Smooth muscle cell of the brain vasculature (primary cell): ENCODE data around the gene CBLB.
A peak's percentile ranks its signal among the peaks of the same experiment; 100 is the strongest.
"Not testable (repeated sequence)": the region's sequence is repeated elsewhere in the genome, so short reads cannot be mapped to it uniquely, and the experiment has no call there.

Experiments
- DNase-seq: peaks from one replicate; pipeline ENCODE4 v3.0.0-alpha.2; 2012; ENCODE audit warnings: low read depth, low spot score

The CBLB gene

GRCh38 chr3:105755121-105755886, 113.5 kb downstream of the CBLB start:
- DNase-seq: no peak

DNA sequence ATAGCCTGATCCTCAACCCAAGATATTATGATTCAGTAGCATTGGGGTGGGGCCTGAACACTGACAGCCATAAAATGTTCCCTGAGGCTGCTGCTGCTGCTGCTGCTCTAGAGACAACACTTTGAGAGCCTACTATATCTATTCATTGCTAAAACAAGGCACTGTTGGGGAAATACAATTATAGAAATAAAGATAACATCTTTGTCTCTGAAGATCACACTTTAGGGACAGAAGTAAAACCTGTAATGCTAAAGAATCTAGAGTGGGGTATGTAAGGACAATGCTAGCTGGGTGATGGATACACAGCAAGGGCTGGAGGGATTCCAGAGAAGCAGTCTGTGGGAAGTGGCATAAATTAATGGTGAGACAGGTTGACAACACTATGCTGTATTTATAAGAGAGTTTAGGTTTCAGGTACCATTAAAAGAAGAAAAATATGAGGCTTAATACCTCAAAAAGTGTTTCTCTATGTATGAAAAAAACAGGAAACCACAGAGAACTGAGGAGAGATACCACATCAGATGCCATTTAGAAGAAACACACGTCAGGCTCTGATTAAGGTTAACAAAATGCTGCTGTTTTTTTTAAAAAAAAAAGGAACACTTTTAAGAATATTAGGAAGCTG, 115.9 kb downstream of the CBLB start:
- no peak for DNase-seq

- DNase-seq: no peak
Observed at GRCh38 chr3:105747696-105748095, 121.1 kb downstream of the CBLB start.

DNA sequence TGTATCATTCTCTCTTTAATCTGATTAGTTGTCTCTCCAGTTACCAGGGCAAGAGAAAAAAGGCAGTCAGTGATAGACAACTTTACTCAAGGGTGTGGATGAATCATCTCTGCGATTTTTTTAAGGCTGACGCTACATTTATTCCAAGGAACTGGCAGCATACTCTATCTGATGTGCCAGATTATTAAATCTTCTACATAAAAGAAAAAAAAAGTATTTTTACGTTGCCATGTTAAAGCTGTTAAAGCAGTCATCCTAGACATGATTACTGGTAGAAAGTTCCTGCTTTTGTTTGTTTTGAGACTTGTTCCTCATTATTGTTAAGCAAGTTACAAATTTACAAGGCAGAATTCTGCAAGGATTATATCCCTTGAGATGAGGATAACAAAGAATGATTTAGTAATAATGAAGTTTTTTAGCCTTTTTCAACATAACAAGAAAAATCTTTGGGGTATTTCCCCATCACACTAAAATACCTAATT, 121.7 kb downstream of the CBLB start:
- DNase-seq: no peak

- no peak for DNase-seq
Observed at GRCh38 chr3:105746231-105746996, 122.4 kb downstream of the CBLB start.

GRCh38 chr3:105745046-105745445, 123.8 kb downstream of the CBLB start:
- DNase-seq: no peak

- no peak for DNase-seq
Observed at GRCh38 chr3:105744202-105744601, 124.6 kb downstream of the CBLB start.

DNA sequence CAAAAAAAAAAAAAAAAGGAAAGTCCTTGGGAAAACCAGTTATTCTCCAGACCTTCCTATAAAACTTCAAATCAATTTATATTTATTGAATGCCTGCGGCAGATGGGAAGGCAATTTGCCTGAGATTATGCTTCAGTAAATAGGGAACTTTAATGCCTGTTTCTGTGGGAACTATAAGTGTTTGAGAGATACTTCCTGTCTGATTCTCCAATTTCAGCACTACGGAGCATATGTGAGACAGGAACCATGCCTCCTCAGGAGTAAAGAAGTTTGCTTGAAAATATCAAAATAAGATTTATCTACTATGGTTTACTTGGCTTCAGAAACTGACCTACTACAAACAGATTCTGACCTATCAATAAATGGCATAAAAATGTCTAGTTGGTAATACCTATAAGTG, 135.5 kb downstream of the CBLB start:
- DNase-seq: no peak

- no peak for DNase-seq
Observed at GRCh38 chr3:105731686-105732085, 137.1 kb downstream of the CBLB start.

DNA sequence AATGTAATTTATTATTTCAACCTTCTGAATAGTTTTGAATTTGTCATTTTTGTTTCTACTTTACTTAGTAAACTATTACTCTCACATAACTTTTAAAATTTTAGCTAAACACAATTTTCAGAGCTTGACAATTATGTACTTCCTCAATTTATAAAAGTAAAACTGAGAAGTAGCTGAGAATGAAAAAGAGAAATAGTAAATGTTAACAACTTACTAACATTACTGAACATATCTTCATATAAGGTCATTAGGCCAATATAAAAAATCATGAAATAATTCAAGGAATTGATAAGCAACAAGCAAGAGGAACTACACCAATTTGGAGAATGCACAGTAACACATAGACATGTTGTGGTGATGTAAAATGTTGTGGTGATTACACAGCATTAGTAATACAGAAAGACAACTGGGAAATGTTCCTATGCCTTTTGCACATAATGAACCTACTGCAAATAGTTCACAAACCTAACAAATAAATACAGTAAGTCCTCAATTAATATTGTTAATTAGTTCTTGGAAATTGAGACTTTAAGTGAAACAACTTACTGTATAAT, 137.9 kb downstream of the CBLB start:
- no peak for DNase-seq

- no peak for DNase-seq
Observed at GRCh38 chr3:105729667-105730066, 139.1 kb downstream of the CBLB start.

DNA sequence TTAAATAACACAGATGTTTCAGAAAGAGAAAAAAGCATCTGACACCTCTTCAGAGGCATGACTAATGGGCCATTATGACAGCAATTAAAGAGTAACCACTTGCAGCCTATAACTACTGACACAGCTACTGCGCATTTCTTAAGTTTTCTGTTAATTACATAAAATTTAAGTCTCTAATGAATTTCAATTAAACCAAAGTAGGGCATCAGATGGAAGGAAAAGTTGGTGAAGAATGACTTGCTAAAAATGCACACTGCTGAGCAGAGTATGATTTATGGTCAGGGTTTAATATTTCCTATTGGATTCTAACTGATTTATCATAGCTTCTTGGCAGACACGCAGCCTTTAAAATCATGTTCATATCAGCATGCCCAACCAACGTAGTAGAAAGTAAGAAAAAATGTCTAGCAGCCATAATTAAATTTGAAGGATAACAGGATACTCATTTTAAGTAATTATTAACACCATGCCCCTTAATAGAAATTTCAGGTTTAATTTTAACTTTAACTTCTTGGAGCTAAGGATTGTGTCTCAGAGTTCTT, 140.0 kb downstream of the CBLB start:
- DNase-seq: no peak

DNA sequence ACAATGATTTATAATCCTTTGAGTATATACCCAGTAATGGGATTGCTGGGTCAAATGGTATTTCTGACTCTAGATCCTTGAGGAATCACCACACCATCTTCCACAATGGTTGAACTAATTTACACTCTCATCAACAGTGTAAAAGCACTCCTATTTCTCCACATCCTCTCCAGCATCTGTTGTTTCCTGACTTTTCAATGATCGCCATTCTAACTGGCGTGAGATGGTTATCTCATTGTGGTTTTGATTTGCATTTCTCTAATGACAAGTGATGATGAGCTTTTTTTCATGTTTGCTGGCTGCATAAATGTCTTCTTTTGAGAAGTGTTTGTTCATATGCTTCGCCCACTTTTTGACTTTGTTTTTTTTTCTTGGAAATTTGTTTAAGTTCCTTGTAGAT, 141.8 kb downstream of the CBLB start:
- DNase-seq: not testable (repeated sequence)

- DNase-seq: no peak
Observed at GRCh38 chr3:105722943-105723556, 145.8 kb downstream of the CBLB start.

DNA sequence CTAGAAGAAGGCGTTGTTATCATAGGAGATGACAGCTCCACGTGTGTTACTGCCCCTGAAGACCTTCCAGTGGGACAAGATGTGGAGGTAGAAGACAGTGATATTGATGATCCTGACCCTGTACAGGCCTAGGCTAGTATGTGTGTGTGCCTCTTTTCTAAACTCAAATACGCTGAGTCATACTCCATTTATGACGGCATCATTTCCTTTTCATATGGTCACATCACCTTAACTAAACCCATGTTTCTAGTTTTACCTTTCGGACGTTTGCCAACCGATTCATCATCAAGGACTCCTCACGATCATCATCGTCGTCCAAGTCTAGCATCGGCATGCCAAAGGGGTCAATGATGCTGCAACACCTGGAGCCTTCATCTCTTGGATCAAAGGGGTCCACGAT, 149.0 kb downstream of the CBLB start:
- no peak for DNase-seq

GRCh38 chr3:105715372-105715771, 153.4 kb downstream of the CBLB start:
- DNase-seq: peak; percentile 26

GRCh38 chr3:105714453-105714852, 154.4 kb downstream of the CBLB start:
- no peak for DNase-seq

- no peak for DNase-seq
Observed at GRCh38 chr3:105708980-105709379, 159.8 kb downstream of the CBLB start.

DNA sequence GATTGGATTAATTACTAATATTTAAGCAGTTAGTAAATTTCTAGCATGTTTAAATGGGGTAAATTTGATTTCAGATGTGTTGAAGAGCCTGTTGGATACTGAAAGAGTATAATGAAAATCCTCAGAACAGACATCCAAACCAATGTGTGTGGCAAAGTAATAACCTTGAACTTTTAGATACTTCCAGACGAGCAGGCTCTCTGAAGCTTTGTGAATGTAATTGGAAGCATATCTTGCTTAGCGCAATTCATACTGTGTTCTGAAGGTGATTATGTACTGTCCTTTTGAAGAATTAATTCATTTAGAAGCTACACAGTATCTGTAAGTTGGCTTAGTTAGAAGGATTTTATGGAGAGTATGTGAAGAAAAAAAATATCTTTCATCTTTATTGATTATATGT, 161.8 kb downstream of the CBLB start:
- DNase-seq: no peak

- no peak for DNase-seq
Observed at GRCh38 chr3:105704726-105705410, 163.9 kb downstream of the CBLB start.

DNA sequence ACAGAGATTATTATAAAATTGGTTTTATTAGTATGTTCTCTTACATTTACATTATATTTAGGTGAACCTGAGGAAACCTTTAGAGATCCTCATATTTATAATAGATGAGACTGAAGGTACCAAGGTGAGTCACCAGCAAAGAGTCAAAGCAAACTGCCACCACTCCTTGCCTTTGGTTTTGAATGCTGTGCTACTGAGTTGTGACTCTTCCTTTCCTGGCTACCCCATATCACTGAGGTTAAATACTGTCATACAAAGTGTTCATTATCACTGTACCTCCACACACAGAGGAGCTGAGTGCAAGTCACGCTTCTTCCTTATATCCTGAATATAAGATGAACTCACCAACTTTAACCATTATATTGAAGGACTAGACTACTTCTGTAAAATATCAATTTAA, 168.2 kb downstream of the CBLB start:
- no peak for DNase-seq
